Endothelial cell of umbilical vein (primary cell): ENCODE measurements around the gene CDK9. TPM values are rescaled to one million over a fixed set of nuclear protein-coding genes. Genes with fewer than 3 reads are reported as not detected.

Source experiments
- Bru-seq: library from RNA; stranded (reverse); fragments of 400-500 nt; gene quantifications from one replicate; lab custom pipeline; 2021; lab: Mats Ljungman, UMichigan
- BruChase-seq, 2 experiments: library from RNA; stranded (reverse); fragments of 400-500 nt; gene quantifications; one replicate each; lab custom pipeline; 2021; lab: Mats Ljungman, UMichigan
- BruUV-seq: library from RNA; stranded (reverse); fragments of 400-500 nt; replicated peaks from 2 replicates; lab custom pipeline; 2021; lab: Mats Ljungman, UMichigan
- CTCF ChIA-PET: fragments of 300-600, 350-600 bp; sonication (Branson Sonifier 250); formaldehyde crosslinking; loops from one replicate; lab custom pipeline; 2021; ENCODE audit warnings: antibody characterized with exemption, inconsistent platforms; lab: Charles Lee
- POLR2A ChIA-PET: fragments of 300-600, 350-600 bp; sonication (Branson Sonifier 250); formaldehyde crosslinking; loops from one replicate; lab custom pipeline; 2021; ENCODE audit warnings: antibody characterized with exemption, inconsistent platforms; lab: Charles Lee
- DNase-seq: peaks from one replicate; pipeline ENCODE4 v3.0.0-alpha.2; 2011; ENCODE audit warnings: low read depth, low spot score
- FAIRE-seq: peaks from 2 replicates; lab custom pipeline; 2011; peaks lifted over from hg19 to GRCh38; lab: Jason Lieb, UNC
- H2AFZ ChIP-seq: 2 replicates; pipeline ENCODE4 v1.6.0; 2012; ENCODE audit warnings: low read depth, low read length, control low read depth, inconsistent platforms
- H3K27ac ChIP-seq: 2 replicates; pipeline ENCODE4 v1.5.1; 2011; ENCODE audit warnings: low read depth, mild to moderate bottlenecking, control low read depth, low read length, moderate library complexity; ENCODE audit not compliant: insufficient read depth
- H3K27me3 ChIP-seq, 2 experiments: 2 replicates each; pipeline versions ENCODE4 v1.6.0 to v1.6.1; 2011; ENCODE audit warnings: low read length in 2 of 2, mixed read lengths in 1 of 2; ENCODE audit not compliant: control insufficient read depth in 2 of 2, insufficient read depth in 2 of 2
- H3K36me3 ChIP-seq, 2 experiments: 2 replicates in 1 of 2; 3 replicates in 1 of 2; pipeline ENCODE4 v1.5.1; 2011; ENCODE audit warnings: low read length in 2 of 2, mild to moderate bottlenecking in 1 of 2, moderate library complexity in 1 of 2; ENCODE audit not compliant: control insufficient read depth in 2 of 2, insufficient read depth in 2 of 2; ENCODE audit errors: extremely low read depth in 1 of 2
- H3K4me1 ChIP-seq: 3 replicates; pipeline ENCODE4 v1.5.1; 2011; ENCODE audit warnings: mild to moderate bottlenecking, low read length; ENCODE audit not compliant: control insufficient read depth, insufficient read depth; ENCODE audit errors: extremely low read depth
- H3K4me2 ChIP-seq: 2 replicates; pipeline ENCODE4 v1.6.1; 2011; ENCODE audit warnings: low read length, control low read depth, mixed read lengths; ENCODE audit not compliant: insufficient read depth
- H3K4me3 ChIP-seq, 3 experiments: fragments of 200-600 bp in 1 of 3; sonication (generic), shearing (Covaris generic) in 1 of 3; replicated peaks in 1 of 3; 2 replicates each; pipeline ENCODE4 v1.5.1; 2011 to 2016; ENCODE audit warnings: control low read depth in 3 of 3, low read length in 3 of 3, mild to moderate bottlenecking in 2 of 3, inconsistent platforms in 1 of 3, low read depth in 1 of 3, moderate library complexity in 1 of 3; ENCODE audit not compliant: insufficient read depth in 1 of 3
- H3K79me2 ChIP-seq: 2 replicates; pipeline ENCODE4 v1.6.0; 2012; ENCODE audit warnings: low read length, inconsistent platforms; ENCODE audit not compliant: control insufficient read depth, insufficient read depth
- H3K9ac ChIP-seq: replicated peaks from 2 replicates; pipeline ENCODE3; 2011; ENCODE audit warnings: low read length, control low read depth; ENCODE audit not compliant: insufficient read depth; ENCODE audit errors: extremely low read depth
- H3K9me1 ChIP-seq: replicated peaks from 3 replicates; pipeline ENCODE4 v1.6.0; 2011; ENCODE audit warnings: mild to moderate bottlenecking, low read length; ENCODE audit not compliant: control insufficient read depth, insufficient read depth; ENCODE audit errors: extremely low read depth
- H3K9me3 ChIP-seq: replicated peaks from 2 replicates; pipeline ENCODE4 v1.5.1; 2012; ENCODE audit warnings: low read length, inconsistent platforms; ENCODE audit not compliant: control insufficient read depth, insufficient read depth
- H4K20me1 ChIP-seq: replicated peaks from 2 replicates; pipeline ENCODE3; 2011; ENCODE audit warnings: mild to moderate bottlenecking, low read length; ENCODE audit not compliant: control insufficient read depth, insufficient read depth; ENCODE audit errors: extremely low read depth
- EZH2 ChIP-seq: IDR thresholded peaks from 2 replicates; pipeline ENCODE4 v1.6.1; 2012; ENCODE audit warnings: borderline replicate concordance, low read depth, mild to moderate bottlenecking, moderate library complexity, low read length, inconsistent platforms; ENCODE audit not compliant: severe bottlenecking
- FOS ChIP-seq: IDR thresholded peaks from 2 replicates; pipeline ENCODE4 v1.6.1; 2011; ENCODE audit warnings: mild to moderate bottlenecking, low read length, moderate library complexity, borderline replicate concordance; ENCODE audit not compliant: insufficient read depth
- GATA2 ChIP-seq: IDR thresholded peaks from 2 replicates; pipeline ENCODE4 v1.7.0; 2011; ENCODE audit warnings: low read depth, mild to moderate bottlenecking, moderate library complexity, mixed read lengths, low read length; ENCODE audit not compliant: insufficient read length, insufficient read depth
- JUN ChIP-seq: IDR thresholded peaks from 2 replicates; pipeline ENCODE4 v1.6.1; 2011; ENCODE audit warnings: borderline replicate concordance, low read depth; ENCODE audit not compliant: insufficient read length, insufficient read depth
- MYC ChIP-seq: IDR thresholded peaks from one replicate; pipeline ENCODE4 v1.6.1; 2011; ENCODE audit warnings: mild to moderate bottlenecking, low read depth, low read length
- POLR2A ChIP-seq: IDR thresholded peaks from 2 replicates; pipeline ENCODE4 v1.6.1; 2012; ENCODE audit warnings: low read depth, mild to moderate bottlenecking, control low read depth, low read length
- POLR2AphosphoS5 ChIP-seq: IDR thresholded peaks from 2 replicates; pipeline ENCODE4 v1.6.1; 2012; ENCODE audit warnings: low read depth, mild to moderate bottlenecking, control low read depth, low read length, moderate library complexity; ENCODE audit not compliant: insufficient read depth
- dilution Hi-C: fragments of 300-500 bp; cut with MboI; formaldehyde crosslinking; loops from one replicate; pipeline ENCODE4 v1.15.0; 2019; ENCODE audit warnings: low sequenced_read_pairs; ENCODE audit not compliant: extremely low pct_ligation_motif_present
- intact Hi-C: fragments of 100-400 bp; cut with micrococcal nuclease; formaldehyde crosslinking; loops from one replicate; pipeline ENCODE4 v1.10.0; 2022
- long read RNA-seq: library from polyadenylated mRNA; stranded (forward); transcript quantifications from one replicate; pipeline ENCODE4 v2.0.0, GENCODE V29; 2021
- polyA minus RNA-seq, 3 experiments: library from RNA; depleted of rRNA, polyadenylated mRNA; stranded (reverse); fragments of >200 nt; gene quantifications; 1 replicate in 1 of 3; 2 replicates in 2 of 3; pipeline ENCODE4 v1.2.3, GENCODE V29; 2011
- polyA plus RNA-seq, 4 experiments: library from polyadenylated mRNA; depleted of rRNA in 3 of 4; stranded (reverse) in 3 of 4; unstranded in 1 of 4; fragments of >200 nt; gene quantifications; 2 replicates each; pipeline versions ENCODE4 v1.2.1 to v1.2.3, GENCODE V29; 2011 to 2012; ENCODE audit warnings: missing spikeins in 1 of 4
- total RNA-seq: library from RNA; stranded (reverse); gene quantifications from 2 replicates; pipeline ENCODE4 v1.2.3, GENCODE V29; 2021
- TF ChIP-seq, protein P1 (sequence below): IDR thresholded peaks from 2 replicates; pipeline ENCODE4 v1.6.1; 2011; ENCODE audit not compliant: insufficient read depth, insufficient read length
- TF ChIP-seq, protein P2 (sequence below), 2 donors: IDR thresholded peaks; 1 replicate in 1 of 2; 2 replicates in 1 of 2; pipeline ENCODE4 v1.5.1; 2011; ENCODE audit warnings: low read length in 2 of 2, mild to moderate bottlenecking in 2 of 2, moderate library complexity in 2 of 2, control low read depth in 1 of 2, inconsistent platforms in 1 of 2, low read depth in 1 of 2; ENCODE audit not compliant: insufficient read depth in 1 of 2; ENCODE audit errors: extremely low read depth in 1 of 2

Gene CDK9
- total RNA-seq: 124 and 128 TPM in 2 replicates
- 92.2 and 99.0 TPM in 2 replicates for polyA plus RNA-seq
- polyA plus RNA-seq (2011; cell fraction: cytosol; rRNA removed): 50.0 and 61.0 TPM in 2 replicates
- polyA plus RNA-seq (2011; cell fraction: nucleus; rRNA removed): 193 and 200 TPM in 2 replicates
- polyA plus RNA-seq (2012): 76.9 and 94.3 TPM in 2 replicates
- polyA minus RNA-seq: 88.4 and 92.9 TPM in 2 replicates
- polyA minus RNA-seq (2011; cell fraction: cytosol; rRNA and poly(A)+ RNA removed): 63.0 TPM
- polyA minus RNA-seq (2011; cell fraction: nucleus; rRNA and poly(A)+ RNA removed): 58.3 and 65.1 TPM in 2 replicates
- Bru-seq, nascent RNA: percentile 91 among the genes with signal in this experiment
- BruChase-seq, experiment 1, labeled RNA remaining after a 6-hour chase: percentile 93 among the genes with signal in this experiment
- percentile 95 among the genes with signal in this experiment for BruChase-seq, experiment 2, labeled RNA remaining after a 2-hour chase
- long read RNA-seq, transcript CDK9-201 (7 exons, 2,463 nt): major isoform, 216 of 267 reads
- long read RNA-seq, partial matches to known transcripts: 4 of 267 reads
- long read RNA-seq, other reads (novel, unspliced or antisense): 43 of 267 reads

DNA sequence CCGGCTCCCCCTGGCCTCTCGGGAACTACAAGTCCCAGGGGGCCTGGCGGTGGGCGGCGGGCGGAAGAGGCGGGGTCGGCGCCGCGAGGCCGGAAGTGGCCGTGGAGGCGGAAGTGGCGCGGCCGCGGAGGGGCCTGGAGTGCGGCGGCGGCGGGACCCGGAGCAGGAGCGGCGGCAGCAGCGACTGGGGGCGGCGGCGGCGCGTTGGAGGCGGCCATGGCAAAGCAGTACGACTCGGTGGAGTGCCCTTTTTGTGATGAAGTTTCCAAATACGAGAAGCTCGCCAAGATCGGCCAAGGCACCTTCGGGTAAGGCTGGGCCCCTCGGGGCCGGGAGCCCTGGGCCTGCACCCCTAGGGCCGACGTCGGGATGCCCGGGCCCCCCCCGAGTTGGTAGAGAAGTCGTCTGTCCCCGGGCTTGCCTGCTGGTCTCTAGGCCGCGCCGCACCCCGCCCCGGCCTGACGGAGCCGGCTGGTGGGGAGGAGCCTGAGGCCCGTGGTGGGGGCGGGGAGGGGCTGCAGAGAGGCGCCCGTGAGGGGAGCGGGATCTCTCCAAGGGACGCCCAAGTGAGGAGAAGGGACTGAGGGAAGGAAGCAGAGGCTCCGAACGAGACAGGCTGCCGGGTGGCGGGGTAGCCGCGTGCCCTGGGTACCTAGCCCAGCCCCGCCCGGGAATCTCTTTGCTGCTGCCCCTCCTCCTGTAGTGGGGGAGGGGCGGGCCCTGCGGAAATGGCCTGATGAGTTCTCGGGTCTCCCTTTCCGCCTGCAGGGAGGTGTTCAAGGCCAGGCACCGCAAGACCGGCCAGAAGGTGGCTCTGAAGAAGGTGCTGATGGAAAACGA, at the start of gene CDK9:
CDK9 (plus strand) TSS at position 102 of the 840 bp plus-strand sequence; CDS start at position 217, 115 bp downstream.
- no peaks in the 10 kb centered on the region for H3K9me1 ChIP-seq
- intact Hi-C loops (loop anchor here (1.0 to 5.0 kb wide), 8 partner anchors 17 to 269 kb away; partner anchors contain the start of genes STXBP1 and TOR2A), dilution Hi-C loops (no loop called here)
- ChIA-PET CTCF (interaction anchor here (0.6 to 8.8 kb wide), 13 partner anchors 17 to 178 kb away, joined by 3 to 167 read pairs (median 5); partner anchors contain the start of genes ENG, FPGS and TOR2A), POLR2A (interaction anchor here (1.1 to 2.2 kb wide), 3 partner anchors 15 to 51 kb away, joined by 4 to 13 read pairs (median 8); partner anchors contain the start of gene TOR2A)
- H3K27me3 ChIP-seq: no peaks in the 10 kb centered on the region
- BruUV-seq: no TSS peak
- TF ChIP-seq MYC (no peak), GATA2 (no peak), JUN (no peak), EZH2 (no peak), POLR2A (no peak), POLR2AphosphoS5 (peak; percentile 63), FOS (peak; percentile 29)
- TF ChIP-seq, protein P1, sequence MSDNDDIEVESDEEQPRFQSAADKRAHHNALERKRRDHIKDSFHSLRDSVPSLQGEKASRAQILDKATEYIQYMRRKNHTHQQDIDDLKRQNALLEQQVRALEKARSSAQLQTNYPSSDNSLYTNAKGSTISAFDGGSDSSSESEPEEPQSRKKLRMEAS: no peak
- TF ChIP-seq, protein P2, sequence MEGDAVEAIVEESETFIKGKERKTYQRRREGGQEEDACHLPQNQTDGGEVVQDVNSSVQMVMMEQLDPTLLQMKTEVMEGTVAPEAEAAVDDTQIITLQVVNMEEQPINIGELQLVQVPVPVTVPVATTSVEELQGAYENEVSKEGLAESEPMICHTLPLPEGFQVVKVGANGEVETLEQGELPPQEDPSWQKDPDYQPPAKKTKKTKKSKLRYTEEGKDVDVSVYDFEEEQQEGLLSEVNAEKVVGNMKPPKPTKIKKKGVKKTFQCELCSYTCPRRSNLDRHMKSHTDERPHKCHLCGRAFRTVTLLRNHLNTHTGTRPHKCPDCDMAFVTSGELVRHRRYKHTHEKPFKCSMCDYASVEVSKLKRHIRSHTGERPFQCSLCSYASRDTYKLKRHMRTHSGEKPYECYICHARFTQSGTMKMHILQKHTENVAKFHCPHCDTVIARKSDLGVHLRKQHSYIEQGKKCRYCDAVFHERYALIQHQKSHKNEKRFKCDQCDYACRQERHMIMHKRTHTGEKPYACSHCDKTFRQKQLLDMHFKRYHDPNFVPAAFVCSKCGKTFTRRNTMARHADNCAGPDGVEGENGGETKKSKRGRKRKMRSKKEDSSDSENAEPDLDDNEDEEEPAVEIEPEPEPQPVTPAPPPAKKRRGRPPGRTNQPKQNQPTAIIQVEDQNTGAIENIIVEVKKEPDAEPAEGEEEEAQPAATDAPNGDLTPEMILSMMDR (IDR thresholded peaks at IDR 0.05; ENCODE audit: extremely low read depth in 1 of 2, insufficient read depth in 1 of 2, low read depth in 1 of 2, low read length in 2 of 2): peak in 1 of 2 donors; percentile 26
- no peaks in the 10 kb centered on the region for H4K20me1 ChIP-seq
- FAIRE-seq: peak; percentile 85
- H3K4me1 ChIP-seq: peaks cover 44% of the 10 kb centered on the region
- H3K79me2 ChIP-seq: peaks cover 49% of the 10 kb centered on the region
- H3K36me3 ChIP-seq: peaks cover 34 to 35% of the 10 kb centered on the region in 2 experiments
- peak within 1 kb of the TSS; percentile 71 for H3K4me2 ChIP-seq
- peak within 1 kb of the TSS; percentile 59 for H3K9ac ChIP-seq
- peak; percentile 83 for DNase-seq
- peak within 1 kb of the TSS; percentile 76 for H2AFZ ChIP-seq
- peak within 1 kb of the TSS; percentile 42 to 89 (median 79) for H3K4me3 ChIP-seq
- no peaks in the 10 kb centered on the region for H3K9me3 ChIP-seq
- peak within 1 kb of the TSS; percentile 69 for H3K27ac ChIP-seq
